Germinal center (tissue), 1 donor: Measurements from ENCODE around the gene CYP4V2.
"Not testable (repeated sequence)": the region's sequence is repeated elsewhere in the genome, so short reads cannot be mapped to it uniquely, and the experiment has no call there.

Experiments
- DNase-seq: peaks from one replicate; pipeline ENCODE4 v3.0.0; 2012; ENCODE audit warnings: mixed read lengths, low spot score

CYP4V2 gene

GRCh38 chr4:186228514-186228894 lies 37.1 kb downstream of the CYP4V2 start:
- DNase-seq = no peak

- DNase-seq = no peak
These were observed 43.0 kb downstream of the CYP4V2 start for GRCh38 chr4:186234367-186234766.

- DNase-seq = no peak
These were observed 44.8 kb downstream of the CYP4V2 start for GRCh38 chr4:186236126-186236525.

GRCh38 chr4:186240452-186240847 lies 49.1 kb downstream of the CYP4V2 start:
- DNase-seq = no peak

DNA sequence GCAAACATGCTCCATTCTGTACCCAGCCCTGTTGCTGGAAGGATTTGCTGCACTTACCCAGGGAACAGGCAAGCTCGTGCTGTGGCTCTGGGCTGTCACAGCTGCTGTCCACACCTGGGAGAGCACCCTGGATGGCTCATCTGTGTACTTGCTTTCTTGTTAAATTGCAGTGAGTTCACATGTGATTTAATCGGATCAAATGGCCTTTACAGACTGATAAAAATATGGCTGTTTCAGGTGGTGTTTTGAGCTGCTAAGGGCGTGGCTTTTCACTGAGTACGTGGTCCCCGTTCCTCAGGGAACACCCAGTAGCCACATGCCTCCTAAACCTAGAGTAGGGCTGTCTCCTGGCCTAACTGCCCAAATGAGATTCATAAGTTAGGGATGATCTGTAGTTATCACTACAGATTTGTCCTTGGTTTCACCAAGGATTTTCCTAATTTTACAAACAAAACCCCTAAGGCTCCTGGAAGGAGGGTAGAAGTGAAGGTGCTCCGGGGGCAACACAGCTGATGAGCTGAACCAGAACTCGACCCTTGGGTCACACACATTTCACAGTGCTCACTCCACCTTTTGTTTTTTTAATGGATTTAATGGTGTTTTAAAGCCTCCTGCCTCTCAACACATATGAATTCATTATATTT lies 49.6 kb downstream of the CYP4V2 start:
- no peak for DNase-seq

GRCh38 chr4:186241616-186242015 lies 50.2 kb downstream of the CYP4V2 start:
- DNase-seq = no peak

DNA sequence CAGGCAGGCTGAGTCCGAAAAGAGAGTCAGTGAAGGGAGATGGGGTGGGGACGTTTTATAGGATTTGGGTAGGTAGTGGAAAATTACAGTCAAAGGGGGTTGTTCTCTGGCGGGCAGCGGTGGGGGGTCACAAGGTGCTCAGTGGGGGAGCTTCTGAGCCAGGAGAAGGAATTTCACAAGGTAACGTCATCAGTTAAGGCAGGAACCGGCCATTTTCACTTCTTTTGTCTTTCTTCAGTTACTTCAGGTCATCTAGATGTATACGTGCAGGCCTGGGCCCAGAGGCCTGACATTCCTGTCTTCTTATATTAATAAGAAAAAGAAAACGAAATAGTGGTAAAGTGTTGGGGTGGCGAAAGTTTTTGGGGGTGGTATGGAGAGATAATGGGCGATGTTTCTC lies 50.7 kb downstream of the CYP4V2 start:
- not testable (repeated sequence) for DNase-seq

- no peak for DNase-seq
These were observed 52.0 kb downstream of the CYP4V2 start for GRCh38 chr4:186243331-186243730.

GRCh38 chr4:186244835-186245234 lies 53.5 kb downstream of the CYP4V2 start:
- DNase-seq = no peak

DNA sequence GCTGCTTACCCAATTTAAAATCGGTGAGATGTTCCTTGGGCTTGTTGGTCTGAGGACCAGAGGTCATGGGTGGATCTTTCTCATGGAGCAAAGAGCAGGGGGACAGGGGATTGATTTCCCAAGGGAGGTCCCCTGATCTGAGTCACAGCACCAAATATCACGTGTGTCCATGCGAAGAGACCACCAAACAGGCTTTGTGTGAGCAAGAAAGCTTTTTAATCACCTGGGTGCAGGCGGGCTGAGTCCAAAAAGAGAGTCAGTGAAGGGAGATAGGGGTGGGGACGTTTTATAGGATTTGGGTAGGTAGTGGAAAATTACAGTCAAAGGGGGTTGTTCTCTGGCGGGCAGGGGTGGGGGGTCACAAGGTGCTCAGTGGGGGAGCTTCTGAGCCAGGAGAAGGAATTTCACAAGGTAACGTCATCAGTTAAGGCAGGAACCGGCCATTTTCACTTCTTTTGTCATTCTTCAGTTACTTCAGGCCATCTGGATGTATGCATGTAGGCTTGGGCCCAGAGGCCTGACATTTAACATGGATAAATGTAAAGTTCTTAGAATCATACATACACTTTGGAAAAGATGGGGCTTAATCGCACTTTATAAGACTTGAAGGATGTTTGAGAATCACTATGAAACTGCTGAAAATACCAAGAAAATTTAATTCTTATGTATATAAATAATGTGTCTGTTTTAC lies 55.8 kb downstream of the CYP4V2 start:
- DNase-seq = not testable (repeated sequence)

DNA sequence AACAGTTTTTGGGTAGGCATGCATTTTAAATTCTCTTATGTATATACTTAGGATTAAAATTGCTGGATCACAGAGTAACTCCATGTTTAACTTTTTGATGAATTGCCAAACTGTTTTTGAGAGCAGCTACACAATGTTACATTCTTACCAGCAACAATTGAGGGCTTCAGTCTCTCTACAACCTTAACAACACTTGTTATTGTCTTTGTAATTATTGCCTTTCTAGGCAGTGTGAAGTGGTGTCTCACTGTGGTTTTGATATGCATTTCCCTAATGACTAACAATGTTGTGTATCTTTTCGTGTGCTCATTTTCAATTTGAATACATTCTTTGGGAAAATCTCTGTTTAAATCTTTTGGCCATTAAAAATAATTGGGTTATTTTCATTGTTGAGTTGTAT lies 57.3 kb downstream of the CYP4V2 start:
- no peak for DNase-seq

- no peak for DNase-seq
These were observed 58.7 kb downstream of the CYP4V2 start for GRCh38 chr4:186249785-186250754.

DNA sequence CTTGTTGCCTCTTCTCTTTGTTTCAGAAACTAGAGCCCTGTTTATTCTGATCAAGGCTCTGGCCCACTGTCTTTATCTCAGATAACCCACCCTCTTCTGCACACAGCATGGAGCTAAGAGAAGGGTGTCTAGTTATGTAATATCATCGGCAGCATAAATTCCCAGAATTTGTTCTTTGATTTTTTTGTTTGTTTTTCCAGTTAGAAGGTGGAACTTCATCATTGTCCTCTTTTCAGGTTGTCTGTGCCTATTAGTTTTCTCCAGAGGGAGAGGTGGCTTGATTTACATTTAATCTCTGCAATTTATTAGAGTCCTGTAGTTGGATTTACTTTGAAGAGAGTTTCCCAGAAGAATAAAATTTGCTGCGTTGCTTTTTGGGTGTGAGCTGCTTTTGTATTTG lies 59.4 kb downstream of the CYP4V2 start:
- no peak for DNase-seq

DNA sequence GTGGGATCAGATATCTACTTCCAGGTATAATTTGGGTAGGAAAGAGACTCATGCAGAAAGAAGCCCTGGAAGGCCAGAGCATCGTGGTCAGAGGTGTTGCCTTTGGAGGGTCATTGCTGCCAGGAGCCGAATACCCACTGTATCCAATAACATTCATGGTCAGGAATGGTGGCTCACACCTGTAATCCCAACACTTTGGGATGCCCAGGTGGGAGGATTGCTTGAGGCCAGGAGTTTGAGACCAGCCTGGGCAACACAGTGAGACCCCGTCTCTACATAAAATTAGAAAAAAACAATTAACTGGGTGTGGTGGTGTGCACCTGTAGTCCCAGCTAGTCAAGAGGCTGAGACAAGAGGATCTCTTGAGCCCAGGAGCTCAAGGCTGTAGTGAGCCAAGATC lies 63.8 kb downstream of the CYP4V2 start:
- DNase-seq = no peak

DNA sequence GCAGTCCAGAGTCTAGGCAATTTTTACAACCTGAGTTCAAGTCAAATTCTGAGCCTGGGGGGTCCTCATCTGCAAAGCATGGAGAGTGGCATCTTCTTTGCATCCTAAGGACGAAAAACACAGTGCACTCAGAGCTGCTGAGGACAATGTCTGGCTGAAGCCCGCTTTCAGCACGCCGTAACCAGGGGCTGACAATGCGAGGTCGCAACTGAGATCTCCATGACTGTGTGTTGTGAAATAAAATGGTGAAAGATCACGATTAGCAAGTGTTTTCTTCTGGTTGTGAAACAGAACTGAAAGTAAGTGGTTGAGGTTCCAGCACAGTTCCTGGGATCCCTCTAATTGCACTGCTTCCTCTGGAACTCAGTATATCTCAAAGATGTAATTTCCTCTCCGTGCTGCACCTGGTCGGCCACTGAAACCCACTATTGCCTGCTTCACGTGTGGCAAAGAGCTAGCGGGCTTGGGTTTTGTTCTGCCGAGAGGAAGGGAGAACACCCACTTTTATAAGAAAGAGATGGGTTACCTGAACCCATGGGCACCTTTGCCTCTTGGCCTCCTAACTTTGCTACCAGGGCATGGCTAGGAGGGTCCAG lies 66.9 kb downstream of the CYP4V2 start:
- no peak for DNase-seq

DNA sequence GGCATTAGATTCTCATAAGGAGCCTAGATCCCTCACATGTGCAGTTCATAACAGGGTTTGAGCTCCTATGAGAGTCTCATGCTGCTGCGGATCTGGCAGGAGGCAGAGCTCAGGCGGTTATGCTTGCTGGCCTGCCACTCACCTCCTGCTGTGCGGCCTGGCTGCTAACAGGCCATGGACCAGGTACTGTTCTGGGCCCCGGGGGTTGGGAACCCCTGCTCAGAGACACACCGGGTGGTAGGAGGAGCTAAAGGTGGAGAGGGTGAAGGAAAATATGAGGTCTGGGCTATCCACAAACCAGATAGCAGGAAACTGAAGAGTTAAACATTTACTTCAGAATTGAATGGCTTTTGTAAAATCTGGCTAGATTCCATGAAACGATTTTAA lies 68.7 kb downstream of the CYP4V2 start:
- no peak for DNase-seq
